GM18498 (cell line): Measurements from ENCODE around the gene APRT.

Source experiments
- ATAC-seq: cut with Tn5 transposase; IDR thresholded peaks from one replicate; pipeline ENCODE4 v1.9.1; 2021; ENCODE audit warnings: mild to moderate bottlenecking, moderate library complexity; ENCODE audit not compliant: unreplicated experiment

APRT gene

DNA sequence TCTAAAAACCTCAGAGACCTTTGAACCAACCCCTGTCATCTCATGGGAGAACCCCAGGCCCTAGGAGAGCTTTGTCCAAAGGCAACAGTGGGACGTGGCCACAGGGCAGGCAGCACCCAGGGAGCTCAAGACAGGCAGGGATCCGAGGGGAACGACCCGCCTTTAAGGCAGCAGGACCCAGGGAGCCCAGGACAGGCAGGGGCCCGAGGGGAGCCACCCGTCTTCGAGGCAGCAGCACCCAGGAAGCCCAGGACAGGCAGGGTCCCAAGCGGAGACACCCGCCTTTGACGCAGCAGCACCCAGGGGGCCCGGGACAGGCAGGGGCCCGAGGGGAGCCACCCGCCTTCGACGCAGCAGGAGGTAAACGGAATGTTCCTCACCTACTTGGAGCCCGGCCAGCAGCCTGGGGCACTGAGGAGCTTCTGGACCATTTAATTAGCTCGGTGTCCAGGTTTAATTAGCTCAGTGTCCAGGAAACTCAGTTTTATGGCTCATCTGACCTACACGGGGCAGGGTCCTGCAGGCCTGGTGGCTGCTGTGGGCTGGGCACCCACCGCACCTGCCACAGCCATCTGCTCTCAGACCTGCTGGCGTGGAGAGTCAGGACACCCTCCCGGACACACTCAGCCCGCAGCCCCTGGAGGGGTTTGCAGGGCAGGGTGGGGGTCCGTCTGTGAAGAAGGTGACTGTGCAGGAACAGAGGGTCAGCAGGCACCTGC lies 51.1 kb downstream of the APRT start:
- ATAC-seq, result no peak

DNA sequence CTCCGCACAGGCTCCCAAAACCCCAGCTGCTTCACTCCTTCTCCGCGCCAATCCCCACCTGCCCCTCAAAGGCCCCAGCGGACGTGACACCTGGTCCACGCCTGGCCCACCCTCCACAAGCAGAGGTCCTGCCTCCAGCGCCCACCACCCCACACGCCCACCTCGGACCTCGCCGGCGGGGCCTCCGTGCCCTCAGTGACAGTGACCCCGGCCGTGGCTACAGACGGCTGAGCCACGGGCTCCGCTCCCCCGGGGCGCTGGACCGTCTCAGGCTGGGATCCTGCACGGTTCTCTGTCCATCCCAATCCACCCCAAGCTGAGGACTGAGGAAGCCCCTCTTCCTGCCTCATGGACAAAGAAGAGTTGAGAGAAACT lies 51.8 kb downstream of the APRT start:
- ATAC-seq, result no peak
